AG09309 (cell line): ENCODE measurements around the gene CBX4.

Experiments
- DNase-seq: peaks from one replicate; pipeline ENCODE4 v3.0.0-alpha.2; 2010; ENCODE audit warnings: low read depth
- H3K4me3 ChIP-seq: 2 replicates; pipeline ENCODE4 v1.5.1; 2011; ENCODE audit warnings: mild to moderate bottlenecking, low read depth, low read length, moderate library complexity; ENCODE audit not compliant: control insufficient read depth
- CTCF ChIP-seq: IDR thresholded peaks from 2 replicates; pipeline ENCODE4 v1.5.1; 2011; ENCODE audit warnings: mild to moderate bottlenecking, low read depth, low read length, inconsistent platforms; ENCODE audit not compliant: insufficient read depth, control insufficient read depth; ENCODE audit errors: missing control alignments

Gene CBX4

DNA sequence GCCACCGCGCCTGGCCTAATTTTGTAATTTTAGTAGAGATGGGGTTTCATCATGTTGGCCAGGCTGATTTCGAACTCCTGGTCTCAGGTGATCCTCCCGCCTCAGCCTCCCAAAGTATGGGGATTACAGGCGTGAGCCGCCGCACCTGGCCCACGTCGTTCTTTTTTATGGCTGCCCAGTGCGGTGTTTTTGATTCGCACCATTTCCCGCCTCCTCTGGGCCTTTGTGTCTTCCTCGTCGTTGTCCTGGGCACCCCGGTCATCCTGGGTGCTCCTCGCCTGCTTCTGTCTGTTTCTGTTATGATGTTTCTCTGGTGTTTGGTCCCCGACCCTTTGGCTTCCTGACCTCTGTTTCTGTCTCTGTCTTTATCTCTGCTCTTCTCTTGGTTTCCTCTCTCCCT, 15.0 kb downstream of the CBX4 start:
- no peak overlapping the region for H3K4me3 ChIP-seq
- TF ChIP-seq CTCF = no peak
- no peak for DNase-seq

DNA sequence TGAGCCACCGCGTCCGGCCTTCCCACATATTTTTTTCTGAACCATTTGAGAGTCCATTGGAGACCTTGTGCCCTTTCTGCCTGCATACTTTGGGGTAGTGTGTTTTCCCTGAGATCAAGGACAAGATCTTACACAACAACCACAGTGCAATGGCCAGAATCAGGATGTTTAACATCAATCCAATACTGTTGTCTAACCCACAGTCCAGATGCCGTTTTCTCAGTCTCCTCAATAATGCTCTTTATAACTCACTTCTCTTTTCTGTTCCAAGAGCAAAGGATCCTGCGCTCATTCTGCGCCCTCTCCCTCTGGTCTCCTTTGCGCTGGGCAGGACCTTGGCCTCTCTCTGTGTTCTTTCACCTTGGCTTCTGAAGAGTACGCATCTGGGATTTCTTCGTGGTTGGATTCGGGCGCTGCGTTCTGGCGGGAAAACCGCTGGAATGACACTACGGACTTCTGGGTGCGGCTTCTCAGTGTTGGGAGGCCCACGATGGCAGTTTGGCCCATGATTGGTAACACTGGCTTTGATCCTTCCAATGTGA, 16.6 kb downstream of the CBX4 start:
- no peak for DNase-seq
- H3K4me3 ChIP-seq = no peak overlapping the region
- TF ChIP-seq CTCF = no peak

DNA sequence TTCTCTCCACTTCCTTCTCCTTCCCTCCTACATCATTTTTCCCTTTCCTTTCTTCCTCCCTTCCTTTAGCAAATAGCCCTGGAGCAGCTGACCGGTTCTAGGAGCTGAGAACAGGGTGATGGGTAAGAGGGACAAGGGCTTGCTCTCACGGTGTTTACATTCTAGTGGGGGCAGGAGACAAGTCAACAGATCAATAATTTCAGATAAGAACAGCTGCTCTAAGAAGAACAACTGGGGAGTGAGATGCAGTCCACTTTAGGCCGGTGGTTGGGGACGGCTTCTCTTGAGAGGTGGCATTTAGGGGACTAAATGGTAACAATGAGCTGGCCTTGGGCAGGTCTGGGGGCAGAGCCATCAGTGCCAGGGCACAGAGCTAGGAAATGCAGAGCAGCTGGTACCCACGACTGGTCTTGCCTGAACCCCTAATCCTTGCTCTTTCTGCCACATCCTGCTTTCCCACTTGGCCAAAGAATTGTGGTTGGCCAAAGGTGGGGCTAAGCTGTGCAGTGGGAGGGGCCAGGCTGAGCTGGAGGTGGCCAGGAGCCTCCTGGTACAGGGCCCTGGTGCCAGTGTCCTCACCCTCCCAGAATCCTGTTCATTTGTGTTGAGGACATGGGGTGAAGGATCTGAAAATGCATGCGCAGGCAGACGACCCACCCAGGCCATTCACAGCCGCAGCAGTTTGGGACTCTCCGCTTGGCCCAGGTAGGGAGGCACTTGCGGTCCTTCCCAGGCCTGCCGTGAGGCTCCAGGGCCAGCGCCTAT, 17.7 kb downstream of the CBX4 start:
- no peak for TF ChIP-seq CTCF
- H3K4me3 ChIP-seq = no peak overlapping the region

DNA sequence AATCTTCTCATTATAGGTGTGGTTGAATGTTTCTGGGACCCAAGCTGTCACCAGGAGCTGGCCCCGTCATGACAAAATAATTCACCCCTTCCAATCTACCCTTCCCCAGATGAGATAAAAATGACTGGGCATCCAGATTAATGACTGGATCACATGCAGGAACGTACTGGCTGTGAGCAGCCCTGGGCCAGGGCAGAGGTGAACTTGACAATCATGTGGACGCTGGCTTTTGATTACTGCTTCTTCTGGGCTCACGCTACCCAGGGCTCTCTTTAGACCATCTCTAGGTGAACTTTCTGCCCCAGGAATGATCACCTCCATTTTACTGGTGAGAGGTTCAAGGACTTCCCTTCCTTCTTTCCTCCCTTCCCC, 18.3 kb downstream of the CBX4 start:
- H3K4me3 ChIP-seq = no peak overlapping the region
- DNase-seq = no peak
- no peak for TF ChIP-seq CTCF

More for the DNA sequence above, 17.7 kb downstream of the CBX4 start:
- no peak for DNase-seq

- TF ChIP-seq CTCF = no peak
- no peak for DNase-seq
- no peak overlapping the region for H3K4me3 ChIP-seq
These were observed 19.5 kb downstream of the CBX4 start for GRCh38 chr17:79819534-79820276.

- H3K4me3 ChIP-seq = no peak overlapping the region
- no peak for DNase-seq
- no peak for TF ChIP-seq CTCF
These were observed 20.2 kb downstream of the CBX4 start for GRCh38 chr17:79819085-79819484.
